ENCODE results near the gene NQO2.

The NQO2 gene

DNA sequence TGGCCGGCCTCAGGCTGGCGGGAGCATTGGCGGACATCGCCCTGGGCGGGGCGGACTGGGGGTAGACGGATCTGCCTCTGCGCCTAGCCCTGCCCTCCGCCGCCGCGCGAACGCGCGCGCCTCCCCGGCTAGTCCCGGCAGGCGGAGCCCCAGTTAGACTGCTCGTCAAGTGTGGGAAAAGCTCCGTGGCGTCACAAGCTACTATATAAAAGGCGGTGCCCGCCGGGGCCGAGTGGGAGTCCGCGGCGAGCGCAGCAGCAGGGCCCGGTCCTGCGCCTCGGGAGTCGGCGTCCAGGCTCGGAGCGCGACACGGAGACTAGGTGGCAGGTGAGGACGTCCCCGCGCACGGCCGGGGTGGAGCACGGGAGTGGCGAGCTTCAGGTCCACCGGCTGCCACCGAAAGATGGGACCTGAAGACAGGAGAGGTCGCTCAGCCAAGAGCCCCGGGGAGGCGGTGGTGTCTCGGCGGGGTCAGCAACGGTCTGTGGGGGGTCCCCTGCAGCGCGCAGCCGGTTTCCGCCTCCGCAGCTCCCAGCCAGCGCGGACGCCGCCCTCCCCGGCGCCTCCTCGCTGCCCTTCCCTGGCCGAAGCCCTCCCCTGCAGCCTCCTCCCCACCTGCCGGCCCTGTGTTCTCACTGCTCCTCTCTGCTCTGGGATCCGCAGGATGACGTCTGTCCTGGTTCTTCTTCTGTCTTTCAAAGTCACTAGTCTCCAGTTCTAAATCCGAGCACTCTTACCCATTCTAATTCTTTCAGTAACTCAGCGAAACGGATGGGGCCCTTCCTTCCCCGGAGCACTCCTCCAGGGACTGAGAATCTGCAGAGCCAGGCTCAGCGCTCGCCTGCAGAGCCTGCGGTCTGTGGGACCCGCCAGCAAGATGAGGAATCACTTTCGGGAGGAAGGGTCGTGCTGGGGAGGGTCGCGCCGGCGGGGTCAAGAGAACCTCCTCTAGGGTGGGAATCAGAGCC is 64.3 kb downstream of the NQO2 start:
- TF ChIP-seq, protein P1, sequence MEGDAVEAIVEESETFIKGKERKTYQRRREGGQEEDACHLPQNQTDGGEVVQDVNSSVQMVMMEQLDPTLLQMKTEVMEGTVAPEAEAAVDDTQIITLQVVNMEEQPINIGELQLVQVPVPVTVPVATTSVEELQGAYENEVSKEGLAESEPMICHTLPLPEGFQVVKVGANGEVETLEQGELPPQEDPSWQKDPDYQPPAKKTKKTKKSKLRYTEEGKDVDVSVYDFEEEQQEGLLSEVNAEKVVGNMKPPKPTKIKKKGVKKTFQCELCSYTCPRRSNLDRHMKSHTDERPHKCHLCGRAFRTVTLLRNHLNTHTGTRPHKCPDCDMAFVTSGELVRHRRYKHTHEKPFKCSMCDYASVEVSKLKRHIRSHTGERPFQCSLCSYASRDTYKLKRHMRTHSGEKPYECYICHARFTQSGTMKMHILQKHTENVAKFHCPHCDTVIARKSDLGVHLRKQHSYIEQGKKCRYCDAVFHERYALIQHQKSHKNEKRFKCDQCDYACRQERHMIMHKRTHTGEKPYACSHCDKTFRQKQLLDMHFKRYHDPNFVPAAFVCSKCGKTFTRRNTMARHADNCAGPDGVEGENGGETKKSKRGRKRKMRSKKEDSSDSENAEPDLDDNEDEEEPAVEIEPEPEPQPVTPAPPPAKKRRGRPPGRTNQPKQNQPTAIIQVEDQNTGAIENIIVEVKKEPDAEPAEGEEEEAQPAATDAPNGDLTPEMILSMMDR (IDR thresholded peaks at IDR 0.05; ENCODE audit: low read depth, low read length), result no peak
- peak overlapping the region; percentile 74 to 76 for H3K4me3 ChIP-seq (replicated peaks in 1 of 2; ENCODE audit: low read depth in 2 of 2, low read length in 2 of 2)
- peak; percentile 89 to 97 for DNase-seq (ENCODE audit: low read depth in 2 of 2)

DNA sequence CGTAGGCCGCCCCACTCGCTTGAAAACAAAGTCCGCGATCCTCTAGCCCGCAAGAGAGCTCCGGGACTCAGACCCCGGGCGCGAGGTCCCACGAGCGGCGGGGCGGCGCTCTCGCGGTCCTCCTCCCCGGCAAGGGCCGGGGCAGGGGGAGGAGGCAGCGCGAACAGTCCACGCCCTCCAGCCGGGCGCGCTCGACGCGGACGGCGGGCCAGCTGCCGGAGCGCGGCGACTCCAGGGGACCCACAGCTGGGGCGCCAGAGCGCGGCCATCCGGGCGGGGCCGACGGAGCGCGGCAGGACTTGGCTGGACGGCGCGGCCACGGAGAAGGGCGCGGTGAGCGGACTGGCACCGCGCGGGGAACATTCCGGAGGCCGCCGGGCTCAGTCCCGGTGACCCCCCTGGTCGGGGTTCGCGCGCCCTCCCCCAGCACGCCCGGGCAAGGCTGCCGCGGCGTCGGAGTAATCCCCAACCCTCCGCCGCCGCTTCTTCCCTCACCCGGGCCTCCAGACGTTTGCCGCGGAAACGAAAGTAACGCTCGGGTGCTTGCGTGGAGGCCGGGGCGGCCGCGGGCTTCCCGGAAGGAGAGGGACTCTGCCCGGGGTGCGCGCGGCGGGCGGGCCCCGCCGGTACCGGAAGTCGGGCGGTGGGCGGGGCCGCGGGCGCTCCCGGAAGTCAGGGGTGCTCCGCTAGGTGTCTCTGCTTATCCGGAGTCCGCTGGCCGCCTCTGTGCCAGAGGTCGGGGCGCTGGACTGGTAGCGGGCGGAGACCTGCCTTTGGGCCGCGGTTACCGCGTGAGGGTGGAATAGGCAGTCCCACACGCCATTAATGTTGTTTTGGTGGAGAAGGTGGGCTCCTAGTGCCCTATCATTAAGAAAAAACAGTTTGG is 68.9 kb downstream of the NQO2 start, which contains the start of gene RIPK1:
TSS of gene RIPK1 (plus strand) at position 166 of the 886 bp plus-strand sequence. CDS start 8,330 bp downstream, outside the sequence.
- peak within 1 kb of the TSS; percentile 62 to 77 for H3K4me3 ChIP-seq (replicated peaks in 1 of 2; ENCODE audit: low read depth in 2 of 2, low read length in 2 of 2)
- DNase-seq (ENCODE audit: low read depth in 2 of 2), result peak; percentile 85 to 91
- TF ChIP-seq, protein P1 (IDR thresholded peaks at IDR 0.05; ENCODE audit: low read depth, low read length), result peak; percentile 28

All from cardiac fibroblast (primary cell).